ENCODE results near the gene FGD3.

The FGD3 gene

DNA sequence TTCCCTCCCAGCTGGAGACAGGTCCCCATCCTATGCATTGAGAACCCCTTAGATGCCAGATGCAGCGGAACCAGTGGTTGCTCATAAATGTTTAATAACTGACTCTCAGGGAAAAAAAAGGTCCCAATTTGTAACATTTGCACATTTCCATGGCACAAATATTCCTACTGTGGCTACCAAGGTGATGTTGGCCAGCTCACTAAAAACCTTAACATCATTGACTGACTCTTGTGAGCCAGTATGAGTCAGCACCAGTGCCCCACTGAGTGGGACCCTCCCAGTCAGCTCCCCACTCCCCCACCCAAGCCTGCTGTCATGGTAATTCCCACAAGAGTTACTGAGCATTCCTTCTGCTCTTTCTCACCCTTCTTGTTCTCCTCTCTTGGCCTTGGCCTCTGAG is 26.9 kb upstream of the FGD3 start:
- H3K9me2 ChIP-seq (replicated peaks; ENCODE audit: insufficient read depth, low read length): no peaks in the 10 kb centered on the region
- H3K9ac ChIP-seq (ENCODE audit: low read length): no peak overlapping the region
- no peak overlapping the region for H3K4me2 ChIP-seq (ENCODE audit: low read depth, low read length)
- no peak overlapping the region for H2AFZ ChIP-seq (ENCODE audit: low read length)
- no peak overlapping the region for H3K27ac ChIP-seq (ENCODE audit: low read length)
- no peak overlapping the region for H3K4me3 ChIP-seq (ENCODE audit: low read length)
- H3K36me3 ChIP-seq (replicated peaks; ENCODE audit: insufficient read depth, low read length): no peaks in the 10 kb centered on the region
- H3K4me1 ChIP-seq (ENCODE audit: low read length): no peaks in the 10 kb centered on the region
- H3K79me2 ChIP-seq (ENCODE audit: low read length): no peaks in the 10 kb centered on the region
- H3K27me3 ChIP-seq (replicated peaks; ENCODE audit: insufficient read depth, low read length): no peaks in the 10 kb centered on the region
- no peaks in the 10 kb centered on the region for H3K9me3 ChIP-seq (replicated peaks; ENCODE audit: insufficient read depth, low read length)
- no peak for DNase-seq
- TF ChIP-seq EZH2phosphoT487 (IDR thresholded peaks at IDR 0.05; ENCODE audit: low read length) (no peak), EZH2 (optimal IDR thresholded peaks at IDR 0.05; ENCODE audit: low read depth, low read length) (no peak)
- TF ChIP-seq, protein P1, sequence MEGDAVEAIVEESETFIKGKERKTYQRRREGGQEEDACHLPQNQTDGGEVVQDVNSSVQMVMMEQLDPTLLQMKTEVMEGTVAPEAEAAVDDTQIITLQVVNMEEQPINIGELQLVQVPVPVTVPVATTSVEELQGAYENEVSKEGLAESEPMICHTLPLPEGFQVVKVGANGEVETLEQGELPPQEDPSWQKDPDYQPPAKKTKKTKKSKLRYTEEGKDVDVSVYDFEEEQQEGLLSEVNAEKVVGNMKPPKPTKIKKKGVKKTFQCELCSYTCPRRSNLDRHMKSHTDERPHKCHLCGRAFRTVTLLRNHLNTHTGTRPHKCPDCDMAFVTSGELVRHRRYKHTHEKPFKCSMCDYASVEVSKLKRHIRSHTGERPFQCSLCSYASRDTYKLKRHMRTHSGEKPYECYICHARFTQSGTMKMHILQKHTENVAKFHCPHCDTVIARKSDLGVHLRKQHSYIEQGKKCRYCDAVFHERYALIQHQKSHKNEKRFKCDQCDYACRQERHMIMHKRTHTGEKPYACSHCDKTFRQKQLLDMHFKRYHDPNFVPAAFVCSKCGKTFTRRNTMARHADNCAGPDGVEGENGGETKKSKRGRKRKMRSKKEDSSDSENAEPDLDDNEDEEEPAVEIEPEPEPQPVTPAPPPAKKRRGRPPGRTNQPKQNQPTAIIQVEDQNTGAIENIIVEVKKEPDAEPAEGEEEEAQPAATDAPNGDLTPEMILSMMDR (IDR thresholded peaks at IDR 0.05; ENCODE audit: low read length): no peak
- no peaks in the 10 kb centered on the region for H4K20me1 ChIP-seq (ENCODE audit: insufficient read depth, low read length)
- no peaks in the 10 kb centered on the region for H3F3A ChIP-seq (ENCODE audit: insufficient read depth, low read length)

DNA sequence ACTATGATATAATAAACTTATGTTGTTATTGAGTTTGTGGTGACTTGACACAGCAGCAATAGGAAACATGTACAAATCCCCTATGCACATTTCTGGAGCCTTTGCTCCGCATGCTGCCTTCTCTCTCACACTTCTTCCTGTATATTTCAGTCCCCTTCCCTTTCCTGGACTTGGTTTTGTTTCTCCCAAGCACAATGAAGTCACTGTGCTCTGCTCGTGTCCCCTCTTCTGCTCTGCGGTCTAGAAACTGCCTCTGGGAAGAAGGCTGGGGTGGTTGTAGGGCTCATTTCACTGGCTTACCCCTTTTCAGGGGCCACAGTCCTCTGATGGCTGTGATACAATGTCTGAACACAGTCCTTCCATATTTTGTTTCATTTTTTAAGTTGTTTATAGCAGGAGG is 15.7 kb upstream of the FGD3 start:
- H3F3A ChIP-seq (ENCODE audit: insufficient read depth, low read length): no peaks in the 10 kb centered on the region
- no peak overlapping the region for H2AFZ ChIP-seq (ENCODE audit: low read length)
- H3K4me1 ChIP-seq (ENCODE audit: low read length): no peaks in the 10 kb centered on the region

DNA sequence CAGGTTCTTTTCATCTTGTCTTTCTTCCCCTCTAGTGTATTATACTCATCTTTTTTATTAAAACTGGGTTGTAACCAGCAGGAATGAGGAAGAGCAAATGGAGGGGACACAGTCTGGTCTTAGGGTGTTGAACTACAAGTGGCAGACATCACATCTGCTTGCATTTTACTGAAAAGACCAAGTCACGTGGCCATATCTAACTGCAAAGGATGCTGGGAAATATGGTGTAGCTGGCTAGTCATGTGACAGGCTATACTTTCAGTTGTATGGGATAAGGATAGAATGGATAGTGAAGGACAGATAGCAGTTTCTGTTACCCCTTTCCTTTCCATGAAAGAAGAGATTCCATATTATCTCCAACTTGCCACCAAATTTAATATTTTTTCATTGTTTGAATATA is 13.0 kb upstream of the FGD3 start:
- Histone ChIP-seq H3K36me3 (replicated peaks; ENCODE audit: insufficient read depth, low read length) (no peaks in the 10 kb centered on the region), H3K9me2 (replicated peaks; ENCODE audit: insufficient read depth, low read length) (no peaks in the 10 kb centered on the region), H3K4me1 (ENCODE audit: low read length) (no peaks in the 10 kb centered on the region), H3K4me3 (ENCODE audit: low read length) (no peak overlapping the region), H3K9ac (ENCODE audit: low read length) (no peak overlapping the region), H3K9me3 (replicated peaks; ENCODE audit: insufficient read depth, low read length) (0 out of 2 replicates have a peak, but pooled peaks cover 3% of the 10 kb centered on the region), H4K20me1 (ENCODE audit: insufficient read depth, low read length) (no peaks in the 10 kb centered on the region), H3F3A (ENCODE audit: insufficient read depth, low read length) (no peaks in the 10 kb centered on the region), H3K27me3 (replicated peaks; ENCODE audit: insufficient read depth, low read length) (no peaks in the 10 kb centered on the region; the same call in 1 of the 2 replicates), H3K79me2 (ENCODE audit: low read length) (no peaks in the 10 kb centered on the region), H3K4me2 (ENCODE audit: low read depth, low read length) (no peak overlapping the region), H3K27ac (ENCODE audit: low read length) (no peak overlapping the region), H2AFZ (ENCODE audit: low read length) (peak overlapping the region; percentile 46)
- DNase-seq: no peak
- no peak for TF ChIP-seq EZH2phosphoT487 (IDR thresholded peaks at IDR 0.05; ENCODE audit: low read length)
- no peak for TF ChIP-seq EZH2 (optimal IDR thresholded peaks at IDR 0.05; ENCODE audit: low read depth, low read length)
- TF ChIP-seq, protein P1 (IDR thresholded peaks at IDR 0.05; ENCODE audit: low read length): no peak

More for the DNA sequence above, 15.7 kb upstream of the FGD3 start:
- no peak for DNase-seq
- no peaks in the 10 kb centered on the region; the same call in 1 of the 2 replicates for H3K27me3 ChIP-seq (replicated peaks; ENCODE audit: insufficient read depth, low read length)
- H3K9ac ChIP-seq (ENCODE audit: low read length): no peak overlapping the region
- no peak overlapping the region for H3K4me3 ChIP-seq (ENCODE audit: low read length)
- H3K9me3 ChIP-seq (replicated peaks; ENCODE audit: insufficient read depth, low read length): 0 out of 2 replicates have a peak, but pooled peaks cover 3% of the 10 kb centered on the region
- no peak overlapping the region for H3K4me2 ChIP-seq (ENCODE audit: low read depth, low read length)
- H3K36me3 ChIP-seq (replicated peaks; ENCODE audit: insufficient read depth, low read length): no peaks in the 10 kb centered on the region
- H4K20me1 ChIP-seq (ENCODE audit: insufficient read depth, low read length): no peaks in the 10 kb centered on the region
- no peak overlapping the region for H3K27ac ChIP-seq (ENCODE audit: low read length)
- H3K79me2 ChIP-seq (ENCODE audit: low read length): no peaks in the 10 kb centered on the region
- H3K9me2 ChIP-seq (replicated peaks; ENCODE audit: insufficient read depth, low read length): no peaks in the 10 kb centered on the region
- TF ChIP-seq EZH2phosphoT487 (IDR thresholded peaks at IDR 0.05; ENCODE audit: low read length) (no peak), EZH2 (optimal IDR thresholded peaks at IDR 0.05; ENCODE audit: low read depth, low read length) (no peak)
- TF ChIP-seq, protein P1 (IDR thresholded peaks at IDR 0.05; ENCODE audit: low read length): no peak
